Esophagus muscularis mucosa (tissue), 4 donors: ENCODE measurements around the gene RUNX2. TPM values are rescaled to one million over a fixed set of nuclear protein-coding genes. Genes with fewer than 3 reads are reported as not detected.

Source experiments
- DNase-seq: peaks from one replicate; pipeline ENCODE4 v3.0.0-alpha.2; 2017; ENCODE audit errors: extremely low spot score
- H3K27ac ChIP-seq, 4 donors: fragments of 200-600 bp; sonication (generic); replicated peaks in 1 of 4; 1 replicate in 3 of 4; 2 replicates in 1 of 4; pipeline ENCODE4 v1.5.1; 2016 to 2019; ENCODE audit warnings: mild to moderate bottlenecking in 1 of 4
- H3K27me3 ChIP-seq, 4 donors: fragments of 200-600 bp; sonication (generic); one replicate each; pipeline versions ENCODE4 v1.5.1 to v1.6.0; 2016 to 2019
- H3K36me3 ChIP-seq, 4 donors: fragments of 200-600 bp; sonication (generic); one replicate each; pipeline ENCODE4 v1.5.1; 2016 to 2019
- H3K4me1 ChIP-seq, 4 donors: fragments of 200-600 bp; sonication (generic); one replicate each; pipeline ENCODE4 v1.5.1; 2016 to 2019
- H3K4me3 ChIP-seq, 4 donors: fragments of 200-600 bp; sonication (generic); 1 replicate in 2 of 4; 2 replicates in 2 of 4; pipeline ENCODE4 v1.5.1; 2016 to 2019; ENCODE audit warnings: mild to moderate bottlenecking in 4 of 4, moderate library complexity in 1 of 4
- H3K9me3 ChIP-seq, 4 donors: fragments of 200-600 bp; sonication (generic); 1 replicate in 3 of 4; 2 replicates in 1 of 4; pipeline ENCODE4 v1.5.1; 2016 to 2019
- EP300 ChIP-seq: sonication (generic); formaldehyde crosslinking; IDR thresholded peaks from one replicate; pipeline ENCODE4 v1.6.1; 2017; ENCODE audit warnings: antibody characterized with exemption
- POLR2A ChIP-seq: fragments of 450-650 bp; IDR thresholded peaks from one replicate; pipeline ENCODE4 v1.6.1; 2017; ENCODE audit warnings: antibody characterized with exemption, moderate library complexity, mild to moderate bottlenecking, low read depth
- POLR2AphosphoS5 ChIP-seq, 2 donors: sonication (generic); formaldehyde crosslinking; IDR thresholded peaks; one replicate each; pipeline ENCODE4 v1.6.1; 2017; ENCODE audit warnings: antibody characterized with exemption in 2 of 2
- WGBS: methylation state at CpG from one replicate; pipeline ENCODE4 v1.1.5; 2018; 5-methylcytosine and 5-hydroxymethylcytosine counted together
- intact Hi-C: fragments of 100-400 bp; cut with DNase I; formaldehyde crosslinking; loops from one replicate; pipeline ENCODE4 v1.15.1; 2023
- total RNA-seq, 4 donors: library from RNA; depleted of rRNA; stranded (reverse); fragments of >200 nt; gene quantifications; one replicate each; pipeline versions ENCODE4 v1.1.0 to v1.2.1, GENCODE V29; 2016
- TF ChIP-seq, protein P1 (sequence below), 3 experiments: fragments of 200-600 bp in 2 of 3; fragments of 450-650 bp in 1 of 3; sonication (generic) in 2 of 3; IDR thresholded peaks; one replicate each; pipeline ENCODE4 v1.5.1; 2017 to 2019; ENCODE audit warnings: antibody characterized with exemption in 3 of 3, mild to moderate bottlenecking in 2 of 3, moderate library complexity in 1 of 3

RUNX2 gene
- total RNA-seq, 4 donors from 2014 or later, result 1.0 to 1.6 (median 1.4) TPM

GRCh38 chr6:45576648-45577624 is 248.8 kb downstream of the RUNX2 start:
- intact Hi-C loops, result no loop called here
- peaks cover 0 to 6% (median 0%) of the 10 kb centered on the region in 4 donors for H3K9me3 ChIP-seq
- no peak for DNase-seq
- no peaks in the 10 kb centered on the region for H3K27me3 ChIP-seq
- peaks cover 0 to 6% (median 0%) of the 10 kb centered on the region in 4 donors for H3K4me1 ChIP-seq
- H3K27ac ChIP-seq, result no peak overlapping the region
- no peaks in the 10 kb centered on the region for H3K36me3 ChIP-seq
- TF ChIP-seq EP300 (no peak), POLR2AphosphoS5 (IDR thresholded peaks at IDR 0.05) (no peak), POLR2A (no peak)
- TF ChIP-seq, protein P1, sequence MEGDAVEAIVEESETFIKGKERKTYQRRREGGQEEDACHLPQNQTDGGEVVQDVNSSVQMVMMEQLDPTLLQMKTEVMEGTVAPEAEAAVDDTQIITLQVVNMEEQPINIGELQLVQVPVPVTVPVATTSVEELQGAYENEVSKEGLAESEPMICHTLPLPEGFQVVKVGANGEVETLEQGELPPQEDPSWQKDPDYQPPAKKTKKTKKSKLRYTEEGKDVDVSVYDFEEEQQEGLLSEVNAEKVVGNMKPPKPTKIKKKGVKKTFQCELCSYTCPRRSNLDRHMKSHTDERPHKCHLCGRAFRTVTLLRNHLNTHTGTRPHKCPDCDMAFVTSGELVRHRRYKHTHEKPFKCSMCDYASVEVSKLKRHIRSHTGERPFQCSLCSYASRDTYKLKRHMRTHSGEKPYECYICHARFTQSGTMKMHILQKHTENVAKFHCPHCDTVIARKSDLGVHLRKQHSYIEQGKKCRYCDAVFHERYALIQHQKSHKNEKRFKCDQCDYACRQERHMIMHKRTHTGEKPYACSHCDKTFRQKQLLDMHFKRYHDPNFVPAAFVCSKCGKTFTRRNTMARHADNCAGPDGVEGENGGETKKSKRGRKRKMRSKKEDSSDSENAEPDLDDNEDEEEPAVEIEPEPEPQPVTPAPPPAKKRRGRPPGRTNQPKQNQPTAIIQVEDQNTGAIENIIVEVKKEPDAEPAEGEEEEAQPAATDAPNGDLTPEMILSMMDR (IDR thresholded peaks at IDR 0.05), result no peak
- 84% methylated on average over 14 of the region's 15 CpGs for WGBS
- H3K4me3 ChIP-seq, result no peak overlapping the region

DNA sequence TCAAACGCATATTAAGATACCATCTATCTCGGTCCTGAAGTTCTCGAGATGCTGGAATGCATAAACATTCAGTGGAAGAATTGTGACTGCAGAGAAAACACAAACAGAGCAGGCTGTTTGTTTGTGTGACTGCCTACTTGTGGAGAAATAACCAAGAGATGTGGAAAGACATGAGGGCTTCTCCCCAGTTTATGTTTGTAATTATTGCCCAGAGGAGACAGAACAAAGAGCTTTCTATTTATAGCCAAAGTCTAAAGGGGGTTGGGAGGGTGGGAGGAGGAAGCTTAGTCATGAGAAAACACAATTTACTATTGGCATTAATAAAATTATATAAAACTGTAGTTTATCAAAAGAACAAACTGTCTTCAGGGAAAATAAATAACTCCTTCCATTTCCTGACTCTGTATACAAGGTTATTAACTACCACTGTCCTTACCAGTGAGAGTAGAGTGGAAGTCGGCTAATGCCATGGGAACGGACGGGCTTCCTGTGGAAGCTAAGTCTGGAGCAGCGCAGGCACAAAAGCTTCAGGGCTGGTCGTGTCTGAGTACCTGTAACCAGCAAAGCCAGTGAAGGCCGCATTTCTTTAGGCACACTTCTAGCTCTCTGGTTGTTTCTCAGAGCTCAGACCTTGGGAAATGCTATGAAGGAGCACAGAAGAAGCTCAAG is 249.8 kb downstream of the RUNX2 start:
- peaks cover 0 to 6% (median 0%) of the 10 kb centered on the region in 4 donors for H3K9me3 ChIP-seq

DNA sequence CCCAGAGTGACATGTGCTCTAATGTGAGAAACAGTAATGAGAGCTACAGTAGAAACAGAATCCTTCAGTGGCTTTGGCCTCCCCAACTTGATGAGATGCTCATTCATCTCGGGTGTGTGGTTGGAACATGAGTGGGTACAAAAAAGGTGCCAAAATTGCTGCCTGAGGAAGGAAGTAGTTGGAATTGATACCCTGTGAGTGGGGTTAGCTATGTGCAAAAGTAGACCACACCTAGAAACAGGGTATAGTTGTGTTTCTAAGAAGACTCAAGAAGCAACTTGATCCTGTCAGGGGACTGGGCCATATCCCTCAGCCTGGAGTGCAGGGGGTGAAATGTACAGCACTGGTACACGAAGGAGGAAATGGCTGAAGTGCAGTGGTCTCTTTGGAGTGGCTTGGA is 256.0 kb downstream of the RUNX2 start:
- peaks cover 0 to 16% (median 0%) of the 10 kb centered on the region in 4 donors for H3K27me3 ChIP-seq
- DNase-seq, result peak; percentile 55
- 88% methylated on average over 2 of the region's 2 CpGs for WGBS
- intact Hi-C loops, result no loop called here
- no peak overlapping the region for H3K27ac ChIP-seq
- H3K4me3 ChIP-seq, result no peak overlapping the region
- peaks cover 0 to 6% (median 0%) of the 10 kb centered on the region in 4 donors for H3K9me3 ChIP-seq
- TF ChIP-seq POLR2AphosphoS5 (IDR thresholded peaks at IDR 0.05) (no peak), EP300 (no peak), POLR2A (no peak)
- TF ChIP-seq, protein P1 (IDR thresholded peaks at IDR 0.05), result no peak
- H3K4me1 ChIP-seq, result no peaks in the 10 kb centered on the region
- H3K36me3 ChIP-seq, result no peaks in the 10 kb centered on the region

More for the DNA sequence above, 249.8 kb downstream of the RUNX2 start:
- no peak for DNase-seq
- 74% methylated on average over 9 of the region's 9 CpGs for WGBS
- peaks cover 0 to 6% (median 0%) of the 10 kb centered on the region in 4 donors for H3K4me1 ChIP-seq
- no peak for TF ChIP-seq POLR2A
- no peak for TF ChIP-seq POLR2AphosphoS5 (IDR thresholded peaks at IDR 0.05)
- TF ChIP-seq, protein P1 (IDR thresholded peaks at IDR 0.05), result no peak
- TF ChIP-seq EP300, result no peak
- no peak overlapping the region for H3K4me3 ChIP-seq
- H3K27me3 ChIP-seq, result no peaks in the 10 kb centered on the region
- no peak overlapping the region for H3K27ac ChIP-seq
- intact Hi-C loops, result no loop called here
- H3K36me3 ChIP-seq, result no peaks in the 10 kb centered on the region

- no peaks in the 10 kb centered on the region for H3K9me3 ChIP-seq
- no peak overlapping the region for H3K27ac ChIP-seq
- WGBS, result 72% methylated on average over 13 of the region's 13 CpGs
- peak; percentile 45 for DNase-seq
- H3K4me3 ChIP-seq, result no peak overlapping the region
- no peaks in the 10 kb centered on the region for H3K36me3 ChIP-seq
- peaks cover 0 to 16% (median 0%) of the 10 kb centered on the region in 4 donors for H3K27me3 ChIP-seq
- H3K4me1 ChIP-seq, result peaks cover 0 to 16% (median 15%) of the 10 kb centered on the region in 4 donors
- intact Hi-C loops, result no loop called here
- TF ChIP-seq EP300 (no peak), POLR2A (no peak), POLR2AphosphoS5 (IDR thresholded peaks at IDR 0.05) (no peak)
- TF ChIP-seq, protein P1 (IDR thresholded peaks at IDR 0.05), result no peak
Observed at GRCh38 chr6:45586216-45587171, 258.4 kb downstream of the RUNX2 start.
